ENCODE measurements around the gene HOXD8.

DNA sequence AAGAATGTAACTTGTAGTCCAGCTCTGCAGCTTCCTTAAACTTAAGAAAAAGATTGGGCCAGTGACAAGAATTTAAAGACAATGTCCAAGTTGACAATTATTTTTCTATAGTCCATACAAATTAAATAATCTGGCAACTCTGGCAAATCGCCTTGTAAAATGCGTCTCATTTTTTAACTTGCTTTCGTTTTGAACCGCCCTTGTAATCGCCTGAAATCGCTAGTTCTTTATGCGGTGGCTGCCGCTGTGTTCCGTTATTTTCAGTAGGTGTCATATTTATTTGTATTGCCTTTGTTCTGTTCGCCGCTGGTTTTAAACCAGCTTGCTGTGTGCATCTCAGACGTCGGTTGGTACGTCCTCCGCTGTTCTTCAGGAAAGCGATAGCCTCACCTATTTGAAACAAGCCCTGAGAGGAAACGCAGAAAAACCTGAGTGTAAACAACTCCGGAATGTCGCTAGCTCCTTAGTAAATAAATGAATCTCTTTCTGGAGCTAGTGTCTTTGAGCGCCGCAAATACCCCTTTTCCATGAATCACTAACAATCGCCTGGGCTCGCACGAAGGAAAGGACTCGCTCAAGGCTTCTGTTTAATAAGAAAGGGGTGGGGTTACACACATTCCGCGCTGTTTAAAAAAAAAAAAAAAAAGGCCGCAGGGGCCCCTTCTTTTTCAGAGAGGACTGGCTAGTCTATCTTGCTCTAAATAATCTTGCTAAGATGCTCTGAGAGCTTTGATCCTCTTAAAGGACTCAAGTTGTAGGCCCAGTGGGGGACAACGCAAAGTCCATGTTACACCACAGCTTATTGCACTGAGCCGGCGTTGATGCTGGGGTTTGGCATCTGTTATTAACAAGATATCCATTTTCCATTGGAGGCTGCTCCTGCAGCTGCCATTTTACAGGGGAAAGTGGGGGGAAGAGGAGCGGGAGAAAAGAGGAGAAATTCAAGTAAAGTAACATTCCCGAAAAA is 3.0 kb downstream of the HOXD8 start:
- TF ChIP-seq, protein P1, sequence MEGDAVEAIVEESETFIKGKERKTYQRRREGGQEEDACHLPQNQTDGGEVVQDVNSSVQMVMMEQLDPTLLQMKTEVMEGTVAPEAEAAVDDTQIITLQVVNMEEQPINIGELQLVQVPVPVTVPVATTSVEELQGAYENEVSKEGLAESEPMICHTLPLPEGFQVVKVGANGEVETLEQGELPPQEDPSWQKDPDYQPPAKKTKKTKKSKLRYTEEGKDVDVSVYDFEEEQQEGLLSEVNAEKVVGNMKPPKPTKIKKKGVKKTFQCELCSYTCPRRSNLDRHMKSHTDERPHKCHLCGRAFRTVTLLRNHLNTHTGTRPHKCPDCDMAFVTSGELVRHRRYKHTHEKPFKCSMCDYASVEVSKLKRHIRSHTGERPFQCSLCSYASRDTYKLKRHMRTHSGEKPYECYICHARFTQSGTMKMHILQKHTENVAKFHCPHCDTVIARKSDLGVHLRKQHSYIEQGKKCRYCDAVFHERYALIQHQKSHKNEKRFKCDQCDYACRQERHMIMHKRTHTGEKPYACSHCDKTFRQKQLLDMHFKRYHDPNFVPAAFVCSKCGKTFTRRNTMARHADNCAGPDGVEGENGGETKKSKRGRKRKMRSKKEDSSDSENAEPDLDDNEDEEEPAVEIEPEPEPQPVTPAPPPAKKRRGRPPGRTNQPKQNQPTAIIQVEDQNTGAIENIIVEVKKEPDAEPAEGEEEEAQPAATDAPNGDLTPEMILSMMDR (IDR thresholded peaks at IDR 0.05; ENCODE audit: insufficient read depth, low read depth, low read length) = no peak
- TF ChIP-seq EZH2 (IDR thresholded peaks at IDR 0.05; ENCODE audit: insufficient read depth, low read length) = peak; percentile 79
